ENCODE results near the gene PCDHGA8.

DNA sequence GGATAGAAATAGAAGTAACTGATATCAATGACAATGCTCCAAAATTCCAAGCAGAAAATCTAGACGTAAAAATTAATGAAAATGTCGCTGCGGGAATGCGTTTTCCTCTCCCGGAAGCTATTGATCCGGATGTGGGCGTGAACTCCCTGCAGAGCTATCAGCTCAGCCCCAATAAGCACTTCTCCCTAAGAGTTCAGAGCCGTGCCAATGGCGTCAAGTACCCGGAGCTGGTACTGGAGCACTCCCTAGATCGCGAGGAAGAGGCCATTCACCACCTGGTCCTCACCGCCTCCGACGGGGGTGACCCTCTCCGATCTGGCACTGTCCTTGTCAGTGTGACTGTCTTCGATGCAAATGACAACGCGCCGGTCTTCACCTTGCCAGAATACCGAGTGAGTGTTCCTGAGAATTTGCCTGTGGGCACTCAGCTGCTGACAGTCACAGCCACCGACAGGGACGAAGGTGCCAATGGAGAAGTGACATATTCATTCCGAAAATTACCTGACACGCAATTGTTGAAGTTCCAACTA lies 21.2 kb downstream of the PCDHGA8 start:
- TF ChIP-seq POLR2AphosphoS5 (IDR thresholded peaks at IDR 0.05; ENCODE audit: low read depth, low read length) = no peak
- TF ChIP-seq EZH2 (IDR thresholded peaks at IDR 0.05) = no peak
- TF ChIP-seq EZH2phosphoT487 (IDR thresholded peaks at IDR 0.05; ENCODE audit: borderline replicate concordance) = no peak
- TF ChIP-seq CTCF (IDR thresholded peaks at IDR 0.05 in 2 of 3, conservative IDR thresholded peaks at IDR 0.05 in 1 of 3; ENCODE audit: borderline replicate concordance in 1 of 3, insufficient read depth in 1 of 3, low read depth in 2 of 3, low read length in 2 of 3) = no peak
- TF ChIP-seq POLR2A (IDR thresholded peaks at IDR 0.05; ENCODE audit: borderline replicate concordance, extremely low read depth, insufficient read depth, insufficient read length) = no peak
- TF ChIP-seq REST (IDR thresholded peaks at IDR 0.05; ENCODE audit: low read depth) = no peak
- no peak for TF ChIP-seq SRF (IDR thresholded peaks at IDR 0.05; ENCODE audit: low read depth)
- TF ChIP-seq, protein P1, sequence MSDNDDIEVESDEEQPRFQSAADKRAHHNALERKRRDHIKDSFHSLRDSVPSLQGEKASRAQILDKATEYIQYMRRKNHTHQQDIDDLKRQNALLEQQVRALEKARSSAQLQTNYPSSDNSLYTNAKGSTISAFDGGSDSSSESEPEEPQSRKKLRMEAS (IDR thresholded peaks at IDR 0.05) = no peak
- no peak for TF ChIP-seq ZNF274 (IDR thresholded peaks at IDR 0.05; ENCODE audit: low read depth, low read length)
- no peak for TF ChIP-seq YY1 (IDR thresholded peaks at IDR 0.05; ENCODE audit: extremely low read depth, insufficient replicate concordance, low read depth, low read length)
- no peak for TF ChIP-seq ATF3 (IDR thresholded peaks at IDR 0.05)

All from HCT116 (cell line).